CD4-positive, alpha-beta T cell treated with Interferon gamma for 1 hour (primary cell): ENCODE results near the gene RPE65.
"Not testable (repeated sequence)": the region's sequence is repeated elsewhere in the genome, so short reads cannot be mapped to it uniquely, and the experiment has no call there.

Experiments
- DNase-seq: peaks from one replicate; pipeline ENCODE4 v3.0.0-alpha.2; 2020

Gene RPE65

DNA sequence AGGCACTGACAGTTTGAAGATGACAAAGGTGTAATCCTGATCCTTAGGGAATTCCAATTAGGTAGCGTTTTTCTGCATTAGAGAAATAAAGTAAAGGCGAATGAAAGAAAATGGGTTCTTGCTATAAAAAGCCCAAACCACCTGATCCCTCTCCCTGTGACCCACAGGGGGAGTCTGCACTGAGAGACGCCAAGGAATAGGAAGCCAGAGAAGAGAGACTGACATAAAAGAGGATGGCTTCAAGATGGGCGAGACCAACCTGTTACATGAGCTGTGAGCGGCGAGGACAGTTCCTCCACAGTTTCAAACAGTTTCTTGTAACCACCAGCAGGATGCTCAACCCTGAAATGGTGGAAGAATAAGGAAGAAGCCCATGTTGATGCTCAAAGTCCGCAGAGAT, 1.4 kb downstream of the RPE65 start:
- no peak for DNase-seq

DNA sequence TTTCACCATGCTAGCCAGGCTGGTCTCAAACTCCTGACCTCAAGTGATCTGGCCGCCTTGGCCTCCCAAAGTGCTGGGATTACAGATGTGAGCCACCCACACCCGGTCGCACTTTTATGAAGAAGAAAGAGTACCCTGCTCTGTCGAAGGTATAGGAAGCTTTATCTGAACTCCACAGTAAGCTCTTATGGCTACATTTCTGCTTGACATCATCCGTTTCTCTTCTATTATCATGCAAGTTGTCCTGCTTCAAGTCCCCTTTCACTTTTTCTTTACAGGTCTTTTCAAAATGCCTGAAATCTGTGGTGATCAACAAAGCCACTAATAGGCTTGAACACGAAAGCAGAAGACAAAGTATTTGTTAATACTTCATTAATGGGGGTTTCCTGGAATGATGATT, 4.0 kb downstream of the RPE65 start:
- no peak for DNase-seq

DNA sequence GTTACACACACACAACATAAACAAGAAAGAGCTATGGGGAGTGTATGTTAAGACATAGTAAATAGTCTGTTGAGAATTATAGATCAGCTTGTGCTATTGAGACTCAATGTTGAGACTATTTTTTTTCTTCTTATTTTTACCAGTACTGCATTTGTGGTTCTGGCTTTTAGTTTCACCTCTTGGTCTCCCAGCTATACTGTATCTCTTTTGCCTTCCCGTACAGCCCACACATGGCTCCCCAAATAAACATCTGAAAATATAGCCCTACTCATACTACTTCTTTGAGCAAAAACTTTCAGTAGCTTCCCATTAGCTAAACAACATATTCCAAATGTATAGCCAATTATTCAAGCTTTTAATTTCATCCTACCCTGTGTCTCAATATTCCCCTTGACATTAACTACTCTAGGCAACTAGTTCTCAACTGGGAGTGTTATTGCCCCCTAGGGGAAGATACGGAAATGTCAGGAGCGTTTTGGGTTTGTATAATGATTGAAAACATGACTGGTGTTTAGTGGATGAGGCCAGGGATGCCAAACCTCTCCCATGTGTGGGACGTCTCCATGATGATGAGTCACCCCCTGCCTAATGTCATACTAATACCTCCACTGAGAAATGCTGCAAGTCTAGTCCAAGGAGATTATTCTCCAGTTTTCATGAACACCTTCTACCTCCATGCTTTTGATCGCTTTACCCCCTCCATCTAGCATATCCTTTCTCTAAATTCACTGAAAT, 6.8 kb downstream of the RPE65 start:
- DNase-seq, result no peak

- no peak for DNase-seq
These were observed 7.7 kb downstream of the RPE65 start for GRCh38 chr1:68442006-68442405.

GRCh38 chr1:68438310-68438709, 11.4 kb downstream of the RPE65 start:
- DNase-seq, result no peak

- DNase-seq, result no peak
These were observed 16.4 kb downstream of the RPE65 start for GRCh38 chr1:68433395-68433794.

DNA sequence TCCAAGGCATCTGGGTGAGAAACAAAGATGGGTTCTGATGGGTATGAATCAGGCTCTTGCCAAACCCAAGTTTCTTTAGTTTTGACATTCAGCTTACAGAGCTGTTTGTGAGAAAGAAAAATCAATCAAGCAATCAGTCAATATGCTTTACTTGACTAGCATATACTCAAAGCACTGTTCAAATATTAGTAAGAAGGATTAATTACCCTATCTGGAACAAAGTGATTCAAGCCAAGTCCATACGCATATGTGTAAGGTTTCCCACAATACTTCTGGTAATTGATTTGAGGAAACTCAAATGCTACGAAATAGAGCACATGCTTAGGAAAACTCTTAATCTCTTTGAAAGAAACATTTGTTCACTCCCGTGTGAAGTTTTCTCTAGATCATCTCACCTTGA, 18.7 kb downstream of the RPE65 start:
- no peak for DNase-seq

- no peak for DNase-seq
These were observed 20.4 kb downstream of the RPE65 start for GRCh38 chr1:68429233-68429808.

DNA sequence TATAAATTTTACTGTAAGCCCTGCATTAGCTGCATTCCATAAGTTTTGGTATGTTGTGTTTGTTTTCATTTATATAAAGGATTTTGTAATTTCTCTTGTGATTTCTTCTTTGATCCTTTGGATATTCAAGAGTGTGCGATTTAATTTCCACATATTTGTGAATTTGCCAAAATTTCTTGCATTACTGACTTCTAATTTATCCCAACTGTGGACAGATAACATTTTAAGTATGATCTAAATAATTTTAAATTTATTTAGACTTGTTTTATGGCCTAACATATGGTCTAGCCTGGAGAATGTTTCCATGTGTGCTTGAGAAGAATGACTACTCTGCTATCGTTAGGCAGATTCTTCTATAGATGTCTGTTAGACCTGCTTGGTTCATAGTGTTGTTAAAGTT, 23.2 kb downstream of the RPE65 start:
- DNase-seq, result no peak

DNA sequence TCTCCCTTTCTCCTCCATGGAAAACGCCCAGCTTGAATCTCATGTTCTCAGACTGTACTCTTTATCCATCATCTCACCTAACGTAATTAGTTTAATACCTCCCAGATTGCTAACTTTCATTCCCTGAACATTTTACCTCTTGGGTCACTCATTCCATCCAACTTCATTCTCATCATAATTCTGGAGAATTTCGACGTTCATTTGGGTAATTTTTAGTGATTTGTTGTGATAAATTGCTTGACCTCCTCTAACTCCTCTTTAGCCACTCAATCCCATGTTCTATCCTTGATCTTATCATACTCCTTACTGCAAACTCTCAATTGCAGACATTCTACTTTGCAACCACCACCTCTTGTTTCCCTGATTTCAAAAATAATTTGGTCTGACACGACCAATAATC, 28.4 kb downstream of the RPE65 start:
- DNase-seq, result no peak

GRCh38 chr1:68409426-68409825, 40.3 kb downstream of the RPE65 start:
- DNase-seq, result no peak

DNA sequence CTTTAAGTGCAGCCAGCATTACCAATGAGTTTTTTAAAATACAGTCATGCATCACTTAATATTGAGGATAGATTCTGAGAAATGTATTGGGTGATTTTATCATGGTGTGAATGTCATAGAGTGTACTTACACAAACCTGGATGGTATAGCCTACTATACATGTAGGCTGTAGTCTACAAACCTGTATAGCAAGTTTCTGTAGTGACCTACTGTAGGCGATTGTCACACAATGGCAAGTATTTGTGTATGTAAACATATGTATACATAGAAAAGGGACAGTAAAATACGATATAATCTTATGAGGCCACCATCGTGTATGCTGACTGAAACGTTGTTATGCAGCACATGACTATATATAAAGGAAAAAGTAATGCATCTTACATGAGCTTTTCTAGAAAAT, 48.2 kb downstream of the RPE65 start:
- DNase-seq, result no peak

DNA sequence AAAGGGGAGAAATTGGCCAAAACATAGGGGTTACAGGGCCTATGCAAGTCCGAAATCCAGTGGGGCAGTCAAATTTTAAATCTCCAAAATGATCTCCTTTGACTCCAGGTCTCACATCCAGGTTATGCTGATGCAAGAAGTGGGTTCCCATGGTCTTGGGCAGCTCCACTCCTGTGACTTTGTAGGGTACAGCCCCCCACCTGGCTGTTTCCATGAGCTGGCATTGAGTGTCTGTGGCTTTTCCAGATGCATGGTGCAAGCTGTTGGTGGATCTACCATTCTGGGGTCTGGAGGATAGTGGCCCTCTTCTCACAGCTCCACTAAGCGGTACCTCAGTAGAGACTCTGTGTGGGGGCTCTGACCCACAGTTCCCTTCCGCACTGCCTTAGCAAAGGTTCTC, 54.2 kb downstream of the RPE65 start:
- not testable (repeated sequence) for DNase-seq

- DNase-seq, result not testable (repeated sequence)
These were observed 57.3 kb downstream of the RPE65 start for GRCh38 chr1:68392474-68392873.

DNA sequence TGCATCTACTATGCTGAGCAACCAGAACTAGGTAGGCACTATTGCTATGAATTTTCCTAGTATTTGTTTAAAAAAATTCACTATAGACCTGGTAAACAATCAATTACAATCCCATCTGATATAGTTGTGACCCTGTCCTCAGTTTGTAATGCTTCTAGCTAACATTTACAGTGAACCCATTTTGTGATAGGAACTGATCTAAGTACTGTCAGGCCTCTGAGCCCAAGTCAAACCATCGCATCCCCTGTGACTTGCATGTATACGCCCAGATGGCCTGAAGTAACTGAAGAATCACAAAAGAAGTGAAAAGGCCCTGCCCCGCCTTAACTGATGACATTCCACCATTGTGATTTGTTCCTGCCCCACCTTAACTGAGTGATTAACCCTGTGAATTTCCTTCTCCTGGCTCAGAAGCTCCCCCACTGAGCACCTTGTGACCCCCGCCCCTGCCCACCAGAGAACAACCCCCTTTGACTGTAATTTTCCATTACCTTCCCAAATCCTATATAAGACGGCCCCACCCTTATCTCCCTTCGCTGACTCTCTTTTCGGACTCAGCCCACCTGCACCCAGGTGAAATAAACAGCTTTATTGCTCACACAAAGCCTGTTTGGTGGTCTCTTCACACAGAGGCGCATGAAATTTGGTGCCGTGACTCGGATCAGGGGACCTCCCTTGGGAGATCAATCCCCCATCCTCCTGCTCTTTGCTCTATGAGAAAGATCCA, 63.8 kb downstream of the RPE65 start:
- not testable (repeated sequence) for DNase-seq

DNA sequence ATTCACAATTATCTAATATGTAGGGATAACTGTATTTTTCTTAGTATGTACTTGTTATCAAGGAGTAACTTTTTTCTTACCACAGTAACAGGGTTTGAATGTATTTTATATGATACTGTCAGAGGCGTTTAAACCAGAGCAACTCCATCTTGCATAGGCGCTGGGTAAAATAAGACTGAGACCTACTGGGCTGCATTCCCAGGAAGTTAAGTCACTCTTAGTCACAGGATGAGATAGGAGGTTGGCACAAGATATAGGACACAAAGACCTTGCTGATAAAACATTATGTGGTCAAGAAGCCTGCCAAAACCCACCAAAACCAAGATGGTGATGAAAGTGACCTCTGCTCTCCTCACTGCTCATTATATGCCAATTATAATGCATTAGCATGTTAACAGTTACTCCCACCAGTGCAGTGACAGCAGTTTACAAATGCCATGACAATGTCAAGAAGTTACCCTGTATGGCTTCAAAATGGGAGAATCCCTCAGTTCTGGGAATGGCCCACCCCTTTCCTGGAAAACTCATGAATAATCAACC, 64.8 kb downstream of the RPE65 start:
- no peak for DNase-seq

- DNase-seq, result no peak
These were observed 65.4 kb downstream of the RPE65 start for GRCh38 chr1:68384321-68384813.

GRCh38 chr1:68383092-68383491, 66.7 kb downstream of the RPE65 start:
- no peak for DNase-seq

DNA sequence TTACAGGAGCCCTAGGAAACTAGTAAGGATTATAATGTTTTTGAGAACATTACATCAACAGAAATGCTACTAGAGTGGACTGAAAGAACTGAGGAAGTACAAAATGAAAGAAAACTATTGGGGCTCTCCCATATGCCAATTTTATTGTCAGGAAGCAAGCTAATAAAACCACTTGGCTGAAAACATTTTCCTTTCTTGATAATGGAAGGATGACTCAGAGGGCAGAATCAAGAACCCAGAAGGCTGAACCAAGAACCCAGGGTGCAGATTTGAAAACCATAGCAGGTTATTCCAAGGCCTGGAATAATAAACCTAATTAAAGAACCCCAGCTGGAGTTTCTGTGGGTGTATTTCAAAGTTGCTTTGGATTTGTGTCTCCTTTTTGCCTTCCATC, 70.7 kb downstream of the RPE65 start:
- no peak for DNase-seq
